Measurements from ENCODE around the gene SBNO2. TPM values are rescaled to one million over a fixed set of nuclear protein-coding genes. Genes with fewer than 3 reads are reported as not detected.

The SBNO2 gene
- total and polyA plus RNA-seq, 2 experiments from 2014 or later, result 6.9 to 35.4 TPM

DNA sequence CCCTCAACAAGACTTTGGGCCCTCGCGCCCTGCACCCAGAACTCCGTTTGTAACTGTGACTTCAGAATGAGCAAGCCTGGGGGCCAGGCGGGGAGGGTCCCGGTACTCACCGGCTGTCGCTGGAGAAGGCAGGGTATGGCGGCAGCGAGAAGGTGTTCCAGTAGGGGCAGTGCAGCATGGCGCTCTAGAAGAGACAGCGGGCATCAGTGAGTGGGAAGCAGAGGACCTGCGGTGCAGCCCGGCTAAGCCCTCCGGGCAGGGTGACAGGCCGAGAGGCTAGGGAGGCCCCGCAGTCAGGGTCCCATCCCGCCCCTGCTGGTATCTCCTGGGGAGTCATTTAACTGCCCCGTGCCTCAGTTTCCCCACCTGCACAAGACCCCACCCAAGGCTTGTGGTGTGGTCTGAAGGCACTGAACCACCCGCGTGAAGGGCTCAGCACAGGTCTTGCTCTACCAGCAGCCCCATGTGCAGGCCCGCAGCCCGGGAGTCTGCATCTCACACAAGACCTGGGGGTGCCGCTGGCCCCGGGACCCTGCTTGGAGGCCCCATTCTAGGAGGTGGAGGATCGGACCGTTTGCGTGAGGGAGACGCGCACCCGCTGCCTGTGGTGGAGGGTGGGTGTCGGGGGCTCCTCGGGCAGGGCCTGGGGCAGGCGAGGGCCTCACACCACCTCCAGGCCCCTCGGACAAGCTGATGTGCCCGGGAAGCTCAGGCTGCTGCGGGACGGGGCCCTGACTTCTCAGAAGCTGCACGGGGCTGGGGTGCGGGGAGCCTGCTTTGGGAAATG, 24.6 kb downstream of the SBNO2 start:
- H3K27ac Mint-ChIP-seq, result no peak overlapping the region
- ATAC-seq, result no peak
- no peak overlapping the region for H3K4me2 ChIP-seq

More for the DNA sequence above, 24.6 kb downstream of the SBNO2 start:
- peaks cover 11% of the 10 kb centered on the region for H3K27me3 Mint-ChIP-seq (ENCODE audit: insufficient read depth, low read depth, poor library complexity)
- H3K27ac ChIP-seq (ENCODE audit: low read depth), result no peak overlapping the region
- no peak for DNase-seq (ENCODE audit: low spot score)
- no peaks in the 10 kb centered on the region for H3K9me2 ChIP-seq (ENCODE audit: insufficient read depth)
- H3K4me1 ChIP-seq (ENCODE audit: insufficient read depth), result peaks cover 19% of the 10 kb centered on the region
- no peaks in the 10 kb centered on the region for H3K27me3 ChIP-seq (ENCODE audit: insufficient read depth)
- no peaks in the 10 kb centered on the region for H3F3A ChIP-seq (replicated peaks; ENCODE audit: low read depth)
- no peaks in the 10 kb centered on the region; the same call in 1 of the 2 replicates for H4K20me1 ChIP-seq (replicated peaks; ENCODE audit: insufficient read depth)
- H3K4me3 ChIP-seq, result no peak overlapping the region
- H3K36me3 Mint-ChIP-seq (ENCODE audit: low read depth), result peaks cover 20% of the 10 kb centered on the region
- H3K9me3 Mint-ChIP-seq, result peaks cover 2% of the 10 kb centered on the region; the same call in 1 of the 3 replicates
- H3K36me3 ChIP-seq (ENCODE audit: insufficient read depth), result no peaks in the 10 kb centered on the region; the same call in 1 of the 2 replicates
- H2AFZ ChIP-seq, result no peak overlapping the region
- TF ChIP-seq STAT1 (IDR thresholded peaks at IDR 0.05; ENCODE audit: unreplicated experiment), result no peak
- TF ChIP-seq, protein P1, sequence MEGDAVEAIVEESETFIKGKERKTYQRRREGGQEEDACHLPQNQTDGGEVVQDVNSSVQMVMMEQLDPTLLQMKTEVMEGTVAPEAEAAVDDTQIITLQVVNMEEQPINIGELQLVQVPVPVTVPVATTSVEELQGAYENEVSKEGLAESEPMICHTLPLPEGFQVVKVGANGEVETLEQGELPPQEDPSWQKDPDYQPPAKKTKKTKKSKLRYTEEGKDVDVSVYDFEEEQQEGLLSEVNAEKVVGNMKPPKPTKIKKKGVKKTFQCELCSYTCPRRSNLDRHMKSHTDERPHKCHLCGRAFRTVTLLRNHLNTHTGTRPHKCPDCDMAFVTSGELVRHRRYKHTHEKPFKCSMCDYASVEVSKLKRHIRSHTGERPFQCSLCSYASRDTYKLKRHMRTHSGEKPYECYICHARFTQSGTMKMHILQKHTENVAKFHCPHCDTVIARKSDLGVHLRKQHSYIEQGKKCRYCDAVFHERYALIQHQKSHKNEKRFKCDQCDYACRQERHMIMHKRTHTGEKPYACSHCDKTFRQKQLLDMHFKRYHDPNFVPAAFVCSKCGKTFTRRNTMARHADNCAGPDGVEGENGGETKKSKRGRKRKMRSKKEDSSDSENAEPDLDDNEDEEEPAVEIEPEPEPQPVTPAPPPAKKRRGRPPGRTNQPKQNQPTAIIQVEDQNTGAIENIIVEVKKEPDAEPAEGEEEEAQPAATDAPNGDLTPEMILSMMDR (conservative IDR thresholded peaks at IDR 0.05; ENCODE audit: low read depth in 2 of 2), result no peak
- no peak for TF ChIP-seq JUNB (IDR thresholded peaks at IDR 0.05; ENCODE audit: unreplicated experiment)
- TF ChIP-seq EZH2phosphoT487 (IDR thresholded peaks at IDR 0.05; ENCODE audit: unreplicated experiment), result no peak
- TF ChIP-seq ZNF331 (CRISPR knock-in tag; IDR thresholded peaks at IDR 0.05; ENCODE audit: low read depth), result no peak
- TF ChIP-seq, protein P2, sequence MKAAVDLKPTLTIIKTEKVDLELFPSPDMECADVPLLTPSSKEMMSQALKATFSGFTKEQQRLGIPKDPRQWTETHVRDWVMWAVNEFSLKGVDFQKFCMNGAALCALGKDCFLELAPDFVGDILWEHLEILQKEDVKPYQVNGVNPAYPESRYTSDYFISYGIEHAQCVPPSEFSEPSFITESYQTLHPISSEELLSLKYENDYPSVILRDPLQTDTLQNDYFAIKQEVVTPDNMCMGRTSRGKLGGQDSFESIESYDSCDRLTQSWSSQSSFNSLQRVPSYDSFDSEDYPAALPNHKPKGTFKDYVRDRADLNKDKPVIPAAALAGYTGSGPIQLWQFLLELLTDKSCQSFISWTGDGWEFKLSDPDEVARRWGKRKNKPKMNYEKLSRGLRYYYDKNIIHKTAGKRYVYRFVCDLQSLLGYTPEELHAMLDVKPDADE (IDR thresholded peaks at IDR 0.05), result no peak
- no peak for TF ChIP-seq CREB1 (CRISPR knock-in tag; IDR thresholded peaks at IDR 0.05; ENCODE audit: low read depth)
- TF ChIP-seq, protein P3, sequence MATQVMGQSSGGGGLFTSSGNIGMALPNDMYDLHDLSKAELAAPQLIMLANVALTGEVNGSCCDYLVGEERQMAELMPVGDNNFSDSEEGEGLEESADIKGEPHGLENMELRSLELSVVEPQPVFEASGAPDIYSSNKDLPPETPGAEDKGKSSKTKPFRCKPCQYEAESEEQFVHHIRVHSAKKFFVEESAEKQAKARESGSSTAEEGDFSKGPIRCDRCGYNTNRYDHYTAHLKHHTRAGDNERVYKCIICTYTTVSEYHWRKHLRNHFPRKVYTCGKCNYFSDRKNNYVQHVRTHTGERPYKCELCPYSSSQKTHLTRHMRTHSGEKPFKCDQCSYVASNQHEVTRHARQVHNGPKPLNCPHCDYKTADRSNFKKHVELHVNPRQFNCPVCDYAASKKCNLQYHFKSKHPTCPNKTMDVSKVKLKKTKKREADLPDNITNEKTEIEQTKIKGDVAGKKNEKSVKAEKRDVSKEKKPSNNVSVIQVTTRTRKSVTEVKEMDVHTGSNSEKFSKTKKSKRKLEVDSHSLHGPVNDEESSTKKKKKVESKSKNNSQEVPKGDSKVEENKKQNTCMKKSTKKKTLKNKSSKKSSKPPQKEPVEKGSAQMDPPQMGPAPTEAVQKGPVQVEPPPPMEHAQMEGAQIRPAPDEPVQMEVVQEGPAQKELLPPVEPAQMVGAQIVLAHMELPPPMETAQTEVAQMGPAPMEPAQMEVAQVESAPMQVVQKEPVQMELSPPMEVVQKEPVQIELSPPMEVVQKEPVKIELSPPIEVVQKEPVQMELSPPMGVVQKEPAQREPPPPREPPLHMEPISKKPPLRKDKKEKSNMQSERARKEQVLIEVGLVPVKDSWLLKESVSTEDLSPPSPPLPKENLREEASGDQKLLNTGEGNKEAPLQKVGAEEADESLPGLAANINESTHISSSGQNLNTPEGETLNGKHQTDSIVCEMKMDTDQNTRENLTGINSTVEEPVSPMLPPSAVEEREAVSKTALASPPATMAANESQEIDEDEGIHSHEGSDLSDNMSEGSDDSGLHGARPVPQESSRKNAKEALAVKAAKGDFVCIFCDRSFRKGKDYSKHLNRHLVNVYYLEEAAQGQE (IDR thresholded peaks at IDR 0.05; ENCODE audit: unreplicated experiment), result no peak
- TF ChIP-seq NANOG (IDR thresholded peaks at IDR 0.05; ENCODE audit: borderline replicate concordance), result no peak
- no peak for TF ChIP-seq ZNF114 (CRISPR knock-in tag; IDR thresholded peaks at IDR 0.05)
- TF ChIP-seq EZH2 (IDR thresholded peaks at IDR 0.05; ENCODE audit: low read depth, unreplicated experiment), result no peak
- TF ChIP-seq POLR2AphosphoS5 (IDR thresholded peaks at IDR 0.05; ENCODE audit: low read depth), result no peak
- TF ChIP-seq, protein P4, sequence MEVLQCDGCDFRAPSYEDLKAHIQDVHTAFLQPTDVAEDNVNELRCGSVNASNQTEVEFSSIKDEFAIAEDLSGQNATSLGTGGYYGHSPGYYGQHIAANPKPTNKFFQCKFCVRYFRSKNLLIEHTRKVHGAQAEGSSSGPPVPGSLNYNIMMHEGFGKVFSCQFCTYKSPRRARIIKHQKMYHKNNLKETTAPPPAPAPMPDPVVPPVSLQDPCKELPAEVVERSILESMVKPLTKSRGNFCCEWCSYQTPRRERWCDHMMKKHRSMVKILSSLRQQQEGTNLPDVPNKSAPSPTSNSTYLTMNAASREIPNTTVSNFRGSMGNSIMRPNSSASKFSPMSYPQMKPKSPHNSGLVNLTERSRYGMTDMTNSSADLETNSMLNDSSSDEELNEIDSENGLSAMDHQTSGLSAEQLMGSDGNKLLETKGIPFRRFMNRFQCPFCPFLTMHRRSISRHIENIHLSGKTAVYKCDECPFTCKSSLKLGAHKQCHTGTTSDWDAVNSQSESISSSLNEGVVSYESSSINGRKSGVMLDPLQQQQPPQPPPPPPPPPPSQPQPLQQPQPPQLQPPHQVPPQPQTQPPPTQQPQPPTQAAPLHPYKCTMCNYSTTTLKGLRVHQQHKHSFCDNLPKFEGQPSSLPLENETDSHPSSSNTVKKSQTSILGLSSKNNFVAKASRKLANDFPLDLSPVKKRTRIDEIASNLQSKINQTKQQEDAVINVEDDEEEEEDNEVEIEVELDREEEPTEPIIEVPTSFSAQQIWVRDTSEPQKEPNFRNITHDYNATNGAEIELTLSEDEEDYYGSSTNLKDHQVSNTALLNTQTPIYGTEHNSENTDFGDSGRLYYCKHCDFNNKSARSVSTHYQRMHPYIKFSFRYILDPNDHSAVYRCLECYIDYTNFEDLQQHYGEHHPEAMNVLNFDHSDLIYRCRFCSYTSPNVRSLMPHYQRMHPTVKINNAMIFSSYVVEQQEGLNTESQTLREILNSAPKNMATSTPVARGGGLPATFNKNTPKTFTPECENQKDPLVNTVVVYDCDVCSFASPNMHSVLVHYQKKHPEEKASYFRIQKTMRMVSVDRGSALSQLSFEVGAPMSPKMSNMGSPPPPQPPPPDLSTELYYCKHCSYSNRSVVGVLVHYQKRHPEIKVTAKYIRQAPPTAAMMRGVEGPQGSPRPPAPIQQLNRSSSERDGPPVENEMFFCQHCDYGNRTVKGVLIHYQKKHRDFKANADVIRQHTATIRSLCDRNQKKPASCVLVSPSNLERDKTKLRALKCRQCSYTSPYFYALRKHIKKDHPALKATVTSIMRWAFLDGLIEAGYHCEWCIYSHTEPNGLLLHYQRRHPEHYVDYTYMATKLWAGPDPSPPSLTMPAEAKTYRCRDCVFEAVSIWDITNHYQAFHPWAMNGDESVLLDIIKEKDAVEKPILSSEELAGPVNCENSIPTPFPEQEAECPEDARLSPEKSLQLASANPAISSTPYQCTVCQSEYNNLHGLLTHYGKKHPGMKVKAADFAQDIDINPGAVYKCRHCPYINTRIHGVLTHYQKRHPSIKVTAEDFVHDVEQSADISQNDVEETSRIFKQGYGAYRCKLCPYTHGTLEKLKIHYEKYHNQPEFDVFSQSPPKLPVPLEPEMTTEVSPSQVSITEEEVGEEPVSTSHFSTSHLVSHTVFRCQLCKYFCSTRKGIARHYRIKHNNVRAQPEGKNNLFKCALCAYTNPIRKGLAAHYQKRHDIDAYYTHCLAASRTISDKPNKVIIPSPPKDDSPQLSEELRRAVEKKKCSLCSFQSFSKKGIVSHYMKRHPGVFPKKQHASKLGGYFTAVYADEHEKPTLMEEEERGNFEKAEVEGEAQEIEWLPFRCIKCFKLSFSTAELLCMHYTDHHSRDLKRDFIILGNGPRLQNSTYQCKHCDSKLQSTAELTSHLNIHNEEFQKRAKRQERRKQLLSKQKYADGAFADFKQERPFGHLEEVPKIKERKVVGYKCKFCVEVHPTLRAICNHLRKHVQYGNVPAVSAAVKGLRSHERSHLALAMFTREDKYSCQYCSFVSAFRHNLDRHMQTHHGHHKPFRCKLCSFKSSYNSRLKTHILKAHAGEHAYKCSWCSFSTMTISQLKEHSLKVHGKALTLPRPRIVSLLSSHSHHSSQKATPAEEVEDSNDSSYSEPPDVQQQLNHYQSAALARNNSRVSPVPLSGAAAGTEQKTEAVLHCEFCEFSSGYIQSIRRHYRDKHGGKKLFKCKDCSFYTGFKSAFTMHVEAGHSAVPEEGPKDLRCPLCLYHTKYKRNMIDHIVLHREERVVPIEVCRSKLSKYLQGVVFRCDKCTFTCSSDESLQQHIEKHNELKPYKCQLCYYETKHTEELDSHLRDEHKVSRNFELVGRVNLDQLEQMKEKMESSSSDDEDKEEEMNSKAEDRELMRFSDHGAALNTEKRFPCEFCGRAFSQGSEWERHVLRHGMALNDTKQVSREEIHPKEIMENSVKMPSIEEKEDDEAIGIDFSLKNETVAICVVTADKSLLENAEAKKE (CRISPR knock-in tag; IDR thresholded peaks at IDR 0.05), result no peak
- H3K79me2 ChIP-seq (replicated peaks; ENCODE audit: insufficient read depth), result no peaks in the 10 kb centered on the region
- H3K4me1 Mint-ChIP-seq, result peaks cover 22% of the 10 kb centered on the region
- no peak overlapping the region for H3K4me3 Mint-ChIP-seq

Measured in GM23338 (cell line).